ENCODE data around the gene MED27. TPM values are rescaled to one million over a fixed set of nuclear protein-coding genes. Genes with fewer than 3 reads are reported as not detected.

The MED27 gene
- total and polyA plus RNA-seq, 2 of the 8 experiments (the other 6 are each of a cell fraction or from before 2014, with no cell fraction given): 29.9 to 56.5 TPM

DNA sequence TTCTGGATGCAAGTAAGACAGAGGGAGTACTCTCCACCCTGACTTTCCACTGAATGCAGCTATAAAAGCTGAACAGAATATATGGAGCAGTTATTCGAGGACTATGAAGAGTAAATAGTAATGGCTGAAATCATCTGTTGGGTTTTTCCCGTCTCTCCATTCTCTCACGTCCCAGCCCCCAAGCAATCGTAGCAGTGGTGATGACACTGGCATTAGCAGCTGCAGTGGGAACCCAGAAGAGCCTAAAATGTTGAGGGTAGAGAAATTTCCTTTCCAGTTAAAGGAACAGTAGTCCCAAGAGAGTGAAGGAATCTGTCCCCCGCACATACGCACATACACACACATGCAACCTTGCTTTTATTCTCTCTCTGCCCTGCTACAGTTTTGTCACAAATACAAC lies 33.2 kb downstream of the MED27 start (continued):
- TF ChIP-seq KDM4A (IDR thresholded peaks at IDR 0.05; ENCODE audit: low read depth, low read length, severe bottlenecking) (no peak), TCF12 (IDR thresholded peaks at IDR 0.05; ENCODE audit: low read depth, low read length) (no peak), KDM5A (IDR thresholded peaks at IDR 0.05; ENCODE audit: low read length) (no peak), SP1 (IDR thresholded peaks at IDR 0.05; ENCODE audit: low read depth, low read length) (no peak), BRCA1 (IDR thresholded peaks at IDR 0.05; ENCODE audit: low read depth, low read length) (no peak)
